ENCODE results near the gene LPIN1.

DNA sequence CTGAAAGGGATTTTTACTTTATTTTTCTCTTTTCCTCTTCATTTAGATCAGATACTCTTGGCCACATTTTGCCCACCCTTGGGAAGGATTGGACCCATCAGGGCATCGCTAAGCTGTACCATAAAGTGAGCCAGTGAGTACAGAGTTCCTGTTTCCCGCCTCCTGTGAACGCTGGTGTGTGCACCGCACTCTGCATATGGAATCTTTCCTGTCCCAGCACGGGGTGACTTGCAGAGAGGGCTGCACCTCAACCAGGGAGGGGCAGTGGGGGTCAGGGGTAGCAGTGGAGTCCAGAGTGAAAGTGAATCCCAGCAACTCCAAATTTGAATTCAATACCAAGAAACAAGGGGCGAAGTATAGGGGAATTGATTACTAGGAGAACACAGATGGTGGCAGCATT is 58.6 kb downstream of the LPIN1 start:
- TF ChIP-seq, protein P1, sequence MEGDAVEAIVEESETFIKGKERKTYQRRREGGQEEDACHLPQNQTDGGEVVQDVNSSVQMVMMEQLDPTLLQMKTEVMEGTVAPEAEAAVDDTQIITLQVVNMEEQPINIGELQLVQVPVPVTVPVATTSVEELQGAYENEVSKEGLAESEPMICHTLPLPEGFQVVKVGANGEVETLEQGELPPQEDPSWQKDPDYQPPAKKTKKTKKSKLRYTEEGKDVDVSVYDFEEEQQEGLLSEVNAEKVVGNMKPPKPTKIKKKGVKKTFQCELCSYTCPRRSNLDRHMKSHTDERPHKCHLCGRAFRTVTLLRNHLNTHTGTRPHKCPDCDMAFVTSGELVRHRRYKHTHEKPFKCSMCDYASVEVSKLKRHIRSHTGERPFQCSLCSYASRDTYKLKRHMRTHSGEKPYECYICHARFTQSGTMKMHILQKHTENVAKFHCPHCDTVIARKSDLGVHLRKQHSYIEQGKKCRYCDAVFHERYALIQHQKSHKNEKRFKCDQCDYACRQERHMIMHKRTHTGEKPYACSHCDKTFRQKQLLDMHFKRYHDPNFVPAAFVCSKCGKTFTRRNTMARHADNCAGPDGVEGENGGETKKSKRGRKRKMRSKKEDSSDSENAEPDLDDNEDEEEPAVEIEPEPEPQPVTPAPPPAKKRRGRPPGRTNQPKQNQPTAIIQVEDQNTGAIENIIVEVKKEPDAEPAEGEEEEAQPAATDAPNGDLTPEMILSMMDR (IDR thresholded peaks at IDR 0.05), result no peak
- no peak for TF ChIP-seq POLR2A (IDR thresholded peaks at IDR 0.05)
